Breast epithelium (tissue), 3 donors: ENCODE measurements around the gene CACHD1.
"Not testable (repeated sequence)": the region's sequence is repeated elsewhere in the genome, so short reads cannot be mapped to it uniquely, and the experiment has no call there.

Experiments
- POLR2A ChIP-seq: fragments of 450-650 bp; IDR thresholded peaks from one replicate; pipeline ENCODE4 v1.6.1; 2016; ENCODE audit warnings: antibody characterized with exemption, mild to moderate bottlenecking, moderate library complexity
- POLR2AphosphoS5 ChIP-seq, 3 donors: sonication (generic); formaldehyde crosslinking; IDR thresholded peaks; one replicate each; pipeline ENCODE4 v1.6.1; 2017; ENCODE audit warnings: antibody characterized with exemption in 3 of 3
- TF ChIP-seq, protein P1 (sequence below), 3 donors: fragments of 450-650 bp; IDR thresholded peaks; one replicate each; pipeline ENCODE4 v1.5.1; 2016 to 2017; ENCODE audit warnings: antibody characterized with exemption in 3 of 3, mild to moderate bottlenecking in 3 of 3, moderate library complexity in 3 of 3

DNA sequence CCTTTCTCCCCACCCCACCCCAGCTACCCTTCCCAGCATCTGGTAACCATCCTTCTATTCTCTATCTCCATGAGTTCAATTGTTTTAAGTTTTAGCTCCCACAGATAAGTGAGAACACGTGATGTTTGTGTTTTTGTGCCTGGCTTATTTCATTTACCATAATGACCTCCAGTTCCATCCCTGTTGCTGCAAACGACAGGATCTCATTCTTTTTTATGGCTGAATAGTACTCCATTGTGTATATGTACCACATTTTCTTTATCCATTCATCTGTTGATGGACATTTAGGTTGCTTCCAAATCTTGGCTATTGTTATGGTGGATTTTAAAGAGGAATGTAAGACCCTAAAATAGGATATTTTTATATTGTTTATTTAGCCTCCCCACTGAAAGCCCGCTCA lies 232.7 kb downstream of the CACHD1 start:
- TF ChIP-seq, protein P1, sequence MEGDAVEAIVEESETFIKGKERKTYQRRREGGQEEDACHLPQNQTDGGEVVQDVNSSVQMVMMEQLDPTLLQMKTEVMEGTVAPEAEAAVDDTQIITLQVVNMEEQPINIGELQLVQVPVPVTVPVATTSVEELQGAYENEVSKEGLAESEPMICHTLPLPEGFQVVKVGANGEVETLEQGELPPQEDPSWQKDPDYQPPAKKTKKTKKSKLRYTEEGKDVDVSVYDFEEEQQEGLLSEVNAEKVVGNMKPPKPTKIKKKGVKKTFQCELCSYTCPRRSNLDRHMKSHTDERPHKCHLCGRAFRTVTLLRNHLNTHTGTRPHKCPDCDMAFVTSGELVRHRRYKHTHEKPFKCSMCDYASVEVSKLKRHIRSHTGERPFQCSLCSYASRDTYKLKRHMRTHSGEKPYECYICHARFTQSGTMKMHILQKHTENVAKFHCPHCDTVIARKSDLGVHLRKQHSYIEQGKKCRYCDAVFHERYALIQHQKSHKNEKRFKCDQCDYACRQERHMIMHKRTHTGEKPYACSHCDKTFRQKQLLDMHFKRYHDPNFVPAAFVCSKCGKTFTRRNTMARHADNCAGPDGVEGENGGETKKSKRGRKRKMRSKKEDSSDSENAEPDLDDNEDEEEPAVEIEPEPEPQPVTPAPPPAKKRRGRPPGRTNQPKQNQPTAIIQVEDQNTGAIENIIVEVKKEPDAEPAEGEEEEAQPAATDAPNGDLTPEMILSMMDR (IDR thresholded peaks at IDR 0.05), result not testable (repeated sequence)
- TF ChIP-seq POLR2AphosphoS5 (IDR thresholded peaks at IDR 0.05); POLR2A: not testable (repeated sequence)
